ENCODE results near the gene ATP8A2.

The ATP8A2 gene

GRCh38 chr13:25777509-25777908 is 405.7 kb downstream of the ATP8A2 start:
- Histone ChIP-seq H3K27ac (ENCODE audit: poor library complexity, severe bottlenecking) (no peak overlapping the region), H3K9me3 (ENCODE audit: severe bottlenecking) (no peaks in the 10 kb centered on the region), H3K36me3 (ENCODE audit: low read depth) (no peaks in the 10 kb centered on the region), H3K27me3 (ENCODE audit: insufficient read depth, poor library complexity, severe bottlenecking) (no peaks in the 10 kb centered on the region), H3K4me3 (ENCODE audit: severe bottlenecking) (no peak overlapping the region), H3K4me1 (ENCODE audit: insufficient read depth, poor library complexity, severe bottlenecking) (no peaks in the 10 kb centered on the region)
- ATAC-seq (ENCODE audit: low read depth) (no peak), DNase-seq (ENCODE audit: low spot score) (no peak)
- TF ChIP-seq, protein P1, sequence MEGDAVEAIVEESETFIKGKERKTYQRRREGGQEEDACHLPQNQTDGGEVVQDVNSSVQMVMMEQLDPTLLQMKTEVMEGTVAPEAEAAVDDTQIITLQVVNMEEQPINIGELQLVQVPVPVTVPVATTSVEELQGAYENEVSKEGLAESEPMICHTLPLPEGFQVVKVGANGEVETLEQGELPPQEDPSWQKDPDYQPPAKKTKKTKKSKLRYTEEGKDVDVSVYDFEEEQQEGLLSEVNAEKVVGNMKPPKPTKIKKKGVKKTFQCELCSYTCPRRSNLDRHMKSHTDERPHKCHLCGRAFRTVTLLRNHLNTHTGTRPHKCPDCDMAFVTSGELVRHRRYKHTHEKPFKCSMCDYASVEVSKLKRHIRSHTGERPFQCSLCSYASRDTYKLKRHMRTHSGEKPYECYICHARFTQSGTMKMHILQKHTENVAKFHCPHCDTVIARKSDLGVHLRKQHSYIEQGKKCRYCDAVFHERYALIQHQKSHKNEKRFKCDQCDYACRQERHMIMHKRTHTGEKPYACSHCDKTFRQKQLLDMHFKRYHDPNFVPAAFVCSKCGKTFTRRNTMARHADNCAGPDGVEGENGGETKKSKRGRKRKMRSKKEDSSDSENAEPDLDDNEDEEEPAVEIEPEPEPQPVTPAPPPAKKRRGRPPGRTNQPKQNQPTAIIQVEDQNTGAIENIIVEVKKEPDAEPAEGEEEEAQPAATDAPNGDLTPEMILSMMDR (IDR thresholded peaks at IDR 0.05; ENCODE audit: poor library complexity, severe bottlenecking), result no peak

GRCh38 chr13:25778365-25778764 is 406.6 kb downstream of the ATP8A2 start:
- DNase-seq (ENCODE audit: low spot score), result no peak
- TF ChIP-seq, protein P1 (IDR thresholded peaks at IDR 0.05; ENCODE audit: poor library complexity, severe bottlenecking), result no peak
- Histone ChIP-seq H3K4me1 (ENCODE audit: insufficient read depth, poor library complexity, severe bottlenecking) (no peaks in the 10 kb centered on the region), H3K36me3 (ENCODE audit: low read depth) (no peaks in the 10 kb centered on the region), H3K27ac (ENCODE audit: poor library complexity, severe bottlenecking) (no peak overlapping the region), H3K9me3 (ENCODE audit: severe bottlenecking) (no peaks in the 10 kb centered on the region), H3K27me3 (ENCODE audit: insufficient read depth, poor library complexity, severe bottlenecking) (no peaks in the 10 kb centered on the region), H3K4me3 (ENCODE audit: severe bottlenecking) (no peak overlapping the region)
- no peak for ATAC-seq (ENCODE audit: low read depth)

GRCh38 chr13:25778808-25779305 is 407.1 kb downstream of the ATP8A2 start:
- H3K4me3 ChIP-seq (ENCODE audit: severe bottlenecking), result no peak overlapping the region
- H3K27me3 ChIP-seq (ENCODE audit: insufficient read depth, poor library complexity, severe bottlenecking), result no peaks in the 10 kb centered on the region
- no peaks in the 10 kb centered on the region for H3K9me3 ChIP-seq (ENCODE audit: severe bottlenecking)
- DNase-seq (ENCODE audit: low spot score) (no peak), ATAC-seq (ENCODE audit: low read depth) (no peak)
- no peaks in the 10 kb centered on the region for H3K36me3 ChIP-seq (ENCODE audit: low read depth)
- no peaks in the 10 kb centered on the region for H3K4me1 ChIP-seq (ENCODE audit: insufficient read depth, poor library complexity, severe bottlenecking)
- H3K27ac ChIP-seq (ENCODE audit: poor library complexity, severe bottlenecking), result no peak overlapping the region
- TF ChIP-seq, protein P1 (IDR thresholded peaks at IDR 0.05; ENCODE audit: poor library complexity, severe bottlenecking), result no peak

DNA sequence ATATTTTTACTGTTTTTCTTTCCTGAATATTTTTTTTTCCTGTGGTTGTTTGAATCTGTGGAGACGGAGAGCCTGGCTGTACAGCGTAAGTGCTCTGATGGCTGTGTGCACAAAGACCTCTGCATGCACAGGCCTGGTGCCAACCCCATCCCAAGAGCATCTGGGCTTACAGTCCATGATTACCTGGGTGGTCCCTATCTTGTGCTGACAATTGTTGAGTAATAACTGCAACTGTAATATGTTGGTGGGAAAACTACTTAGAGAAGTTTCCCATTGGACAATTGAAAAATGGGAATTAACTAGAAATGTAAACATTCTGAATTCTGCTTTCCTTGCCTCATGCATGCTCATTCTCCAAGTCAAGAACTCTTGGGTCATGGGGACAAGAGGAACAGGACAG is 411.3 kb downstream of the ATP8A2 start:
- no peaks in the 10 kb centered on the region for H3K36me3 ChIP-seq (ENCODE audit: low read depth)
- no peak for DNase-seq (ENCODE audit: low spot score)
- H3K27me3 ChIP-seq (ENCODE audit: insufficient read depth, poor library complexity, severe bottlenecking), result no peaks in the 10 kb centered on the region
- H3K27ac ChIP-seq (ENCODE audit: poor library complexity, severe bottlenecking), result no peak overlapping the region
- ATAC-seq (ENCODE audit: low read depth), result no peak
- no peaks in the 10 kb centered on the region for H3K4me1 ChIP-seq (ENCODE audit: insufficient read depth, poor library complexity, severe bottlenecking)
- TF ChIP-seq, protein P1 (IDR thresholded peaks at IDR 0.05; ENCODE audit: poor library complexity, severe bottlenecking), result no peak
- no peak overlapping the region for H3K4me3 ChIP-seq (ENCODE audit: severe bottlenecking)
- H3K9me3 ChIP-seq (ENCODE audit: severe bottlenecking), result no peaks in the 10 kb centered on the region

GRCh38 chr13:25783601-25784024 is 411.8 kb downstream of the ATP8A2 start:
- H3K4me1 ChIP-seq (ENCODE audit: insufficient read depth, poor library complexity, severe bottlenecking), result no peaks in the 10 kb centered on the region
- no peak overlapping the region for H3K4me3 ChIP-seq (ENCODE audit: severe bottlenecking)
- no peaks in the 10 kb centered on the region for H3K9me3 ChIP-seq (ENCODE audit: severe bottlenecking)
- no peak overlapping the region for H3K27ac ChIP-seq (ENCODE audit: poor library complexity, severe bottlenecking)
- no peaks in the 10 kb centered on the region for H3K27me3 ChIP-seq (ENCODE audit: insufficient read depth, poor library complexity, severe bottlenecking)
- no peak for DNase-seq (ENCODE audit: low spot score)
- ATAC-seq (ENCODE audit: low read depth), result no peak
- H3K36me3 ChIP-seq (ENCODE audit: low read depth), result no peaks in the 10 kb centered on the region
- TF ChIP-seq, protein P1 (IDR thresholded peaks at IDR 0.05; ENCODE audit: poor library complexity, severe bottlenecking), result no peak

All from RWPE2 (cell line).